ENCODE data around the gene MBNL1.

Gene MBNL1

DNA sequence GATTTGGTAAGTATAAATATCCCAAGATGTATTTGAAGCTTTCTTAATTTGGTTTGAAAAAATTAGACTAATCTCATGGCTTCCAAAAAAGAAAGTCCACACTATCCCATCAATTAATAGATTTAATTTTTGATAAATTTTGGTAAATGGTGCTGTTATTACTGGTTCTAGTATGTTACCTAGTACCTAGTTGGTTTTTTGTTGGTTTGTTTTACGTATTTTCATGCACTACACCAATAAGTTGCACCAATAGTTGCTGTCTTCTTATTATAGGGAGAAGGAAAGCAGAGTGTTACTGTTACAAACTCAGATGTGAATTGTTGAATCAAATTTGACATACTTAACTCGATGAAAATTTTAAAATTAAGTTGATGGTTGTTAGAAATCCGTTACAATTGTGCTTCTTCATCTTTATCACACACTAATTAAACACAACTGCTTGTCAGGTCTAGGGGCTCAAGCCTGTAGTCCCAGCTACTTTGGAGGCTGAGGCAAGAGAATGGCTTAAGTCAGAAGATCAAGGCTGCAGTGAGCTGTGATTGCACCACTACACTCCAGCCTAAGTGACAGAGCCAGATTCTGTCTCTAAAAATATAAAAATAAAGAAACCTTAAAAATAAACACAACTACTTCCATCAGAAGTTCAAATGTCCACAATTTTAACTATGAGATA, 23.1 kb upstream of the MBNL1 start:
- DNase-seq (ENCODE audit: low read depth): no peak
- H3K4me3 ChIP-seq (ENCODE audit: control insufficient read depth, low read depth, low read length): no peak overlapping the region
- TF ChIP-seq CTCF (conservative IDR thresholded peaks at IDR 0.05; ENCODE audit: control insufficient read depth, insufficient read depth, low read depth, low read length): no peak

GRCh38 chr3:152251916-152252315, 16.8 kb upstream of the MBNL1 start:
- DNase-seq (ENCODE audit: low read depth): no peak
- H3K4me3 ChIP-seq (ENCODE audit: control insufficient read depth, low read depth, low read length): no peak overlapping the region
- TF ChIP-seq CTCF (conservative IDR thresholded peaks at IDR 0.05; ENCODE audit: control insufficient read depth, insufficient read depth, low read depth, low read length): no peak

- TF ChIP-seq CTCF (conservative IDR thresholded peaks at IDR 0.05; ENCODE audit: control insufficient read depth, insufficient read depth, low read depth, low read length): no peak
- H3K4me3 ChIP-seq (ENCODE audit: control insufficient read depth, low read depth, low read length): no peak overlapping the region
- DNase-seq (ENCODE audit: low read depth): no peak
These were observed 16.0 kb upstream of the MBNL1 start for GRCh38 chr3:152252755-152253154.

DNA sequence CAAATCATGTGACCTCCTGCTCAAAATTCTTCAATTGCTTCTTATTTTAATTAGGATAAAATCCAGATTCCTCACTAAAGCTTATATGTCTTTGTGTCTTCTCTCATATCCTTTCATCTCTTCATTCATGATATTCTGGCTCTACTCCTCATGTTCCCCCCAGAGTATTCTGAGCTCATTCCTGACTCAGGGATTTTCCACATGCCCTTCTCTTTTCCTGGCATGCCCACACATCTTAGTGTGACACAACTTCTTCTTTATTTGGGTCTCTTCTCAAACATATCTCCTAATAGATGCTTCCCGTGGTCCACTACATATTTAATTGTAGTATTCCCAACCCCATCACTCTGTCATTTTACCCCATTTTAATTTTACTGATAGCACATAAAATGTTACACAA, 15.2 kb upstream of the MBNL1 start:
- H3K4me3 ChIP-seq (ENCODE audit: control insufficient read depth, low read depth, low read length): no peak overlapping the region
- TF ChIP-seq CTCF (conservative IDR thresholded peaks at IDR 0.05; ENCODE audit: control insufficient read depth, insufficient read depth, low read depth, low read length): no peak
- peak; percentile 59 for DNase-seq (ENCODE audit: low read depth)

DNA sequence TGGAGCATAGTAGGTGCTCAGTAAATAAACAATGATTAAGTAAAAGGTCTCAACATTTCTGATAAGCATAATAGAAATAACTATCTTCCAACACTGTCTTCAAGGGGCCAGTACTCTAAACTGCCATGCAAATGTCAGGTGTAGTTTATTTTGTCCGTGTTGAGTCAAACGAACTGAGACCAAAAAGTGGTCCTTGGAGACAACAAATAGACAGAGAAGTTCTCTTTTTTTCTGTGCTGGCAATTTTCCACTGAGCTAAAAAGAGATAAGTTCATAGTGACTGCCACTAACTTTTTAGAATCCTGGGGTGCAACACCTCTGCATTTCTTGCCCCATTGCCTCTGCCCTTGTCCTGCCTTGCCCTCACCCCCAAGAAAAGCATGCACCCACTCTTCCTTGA, 14.7 kb upstream of the MBNL1 start:
- no peak overlapping the region for H3K4me3 ChIP-seq (ENCODE audit: control insufficient read depth, low read depth, low read length)
- TF ChIP-seq CTCF (conservative IDR thresholded peaks at IDR 0.05; ENCODE audit: control insufficient read depth, insufficient read depth, low read depth, low read length): no peak
- DNase-seq (ENCODE audit: low read depth): no peak

DNA sequence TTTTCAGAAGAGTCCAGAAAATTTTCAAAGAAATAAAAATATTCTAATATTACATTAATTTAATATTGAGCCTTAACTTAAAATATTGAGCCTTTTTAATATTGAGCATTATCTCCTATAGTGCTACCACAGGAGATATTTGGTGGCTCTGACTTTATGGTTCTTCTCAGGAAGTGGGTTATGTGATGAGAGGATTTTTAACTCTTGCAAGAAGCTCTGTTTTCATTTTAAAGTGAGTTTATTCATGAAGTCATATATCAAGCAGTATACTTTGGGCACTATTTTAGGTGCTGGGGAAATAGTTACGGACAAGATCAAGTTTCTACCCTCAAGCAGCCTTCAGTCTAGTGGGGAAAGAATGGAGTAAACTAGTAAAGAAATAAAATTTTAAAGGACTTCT, 13.4 kb upstream of the MBNL1 start:
- no peak for DNase-seq (ENCODE audit: low read depth)
- no peak overlapping the region for H3K4me3 ChIP-seq (ENCODE audit: control insufficient read depth, low read depth, low read length)
- no peak for TF ChIP-seq CTCF (conservative IDR thresholded peaks at IDR 0.05; ENCODE audit: control insufficient read depth, insufficient read depth, low read depth, low read length)
